Activated naive CD4-positive, alpha-beta T cell treated with anti-CD3 and anti-CD28 coated beads, Interleukin-2, amount 10 ng/mL, durations not matched to agents 5 hours and 36 hours (primary cell): ENCODE results near the gene CAPN5. TPM values are rescaled to one million over a fixed set of nuclear protein-coding genes. Genes with fewer than 3 reads are reported as not detected.

Source experiments
- total RNA-seq, 2 experiments: library from RNA; stranded (reverse); gene quantifications; one replicate each; pipeline ENCODE4 v1.2.3, GENCODE V29; 2021

Gene CAPN5
- total RNA-seq: 1 to 10 TPM; 2.8 to 3.7 TPM

DNA sequence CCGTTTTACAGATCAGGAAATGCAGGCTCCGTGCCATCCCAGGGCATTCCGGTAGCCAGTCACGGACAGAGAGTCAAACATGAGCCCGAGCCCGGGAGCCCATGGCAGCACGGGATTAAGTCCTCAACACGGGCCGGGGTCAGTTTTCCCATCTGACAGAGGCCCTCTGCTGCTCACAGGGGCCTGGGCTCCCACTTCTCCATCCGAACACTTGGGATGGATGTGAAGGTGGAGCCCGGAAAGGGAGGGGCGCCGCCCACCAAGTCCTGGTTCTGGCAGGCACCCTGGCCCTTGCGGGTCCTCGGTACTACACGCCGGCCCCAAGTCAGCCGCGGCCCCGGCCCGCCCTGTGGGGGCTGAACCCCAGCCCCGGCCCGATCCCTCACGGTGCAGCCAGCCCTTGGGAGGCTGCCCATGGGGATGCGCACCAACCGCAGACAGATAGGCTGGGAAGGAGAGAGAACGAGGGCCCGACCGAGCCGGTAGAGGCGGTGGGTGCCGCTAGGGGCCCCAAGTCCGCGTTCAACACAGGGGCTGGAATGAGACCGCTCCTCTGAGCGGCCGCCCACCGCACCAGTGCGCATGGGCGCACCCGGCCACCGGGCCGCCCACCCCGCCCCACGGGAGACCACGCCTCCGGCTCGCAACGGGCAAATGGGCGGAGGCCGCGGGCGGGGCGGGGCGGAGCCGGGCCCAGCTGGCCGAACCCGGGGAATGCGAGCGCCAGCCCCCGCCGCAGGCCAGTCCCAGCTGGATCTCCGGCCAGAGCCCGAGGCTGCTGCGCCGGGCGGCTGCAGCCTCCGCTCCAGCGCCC, at the start of gene CAPN5:
Gene CAPN5 (plus strand): TSS at position 743 of the 814 bp plus-strand sequence. CDS start 17,916 bp downstream, outside the sequence.

DNA sequence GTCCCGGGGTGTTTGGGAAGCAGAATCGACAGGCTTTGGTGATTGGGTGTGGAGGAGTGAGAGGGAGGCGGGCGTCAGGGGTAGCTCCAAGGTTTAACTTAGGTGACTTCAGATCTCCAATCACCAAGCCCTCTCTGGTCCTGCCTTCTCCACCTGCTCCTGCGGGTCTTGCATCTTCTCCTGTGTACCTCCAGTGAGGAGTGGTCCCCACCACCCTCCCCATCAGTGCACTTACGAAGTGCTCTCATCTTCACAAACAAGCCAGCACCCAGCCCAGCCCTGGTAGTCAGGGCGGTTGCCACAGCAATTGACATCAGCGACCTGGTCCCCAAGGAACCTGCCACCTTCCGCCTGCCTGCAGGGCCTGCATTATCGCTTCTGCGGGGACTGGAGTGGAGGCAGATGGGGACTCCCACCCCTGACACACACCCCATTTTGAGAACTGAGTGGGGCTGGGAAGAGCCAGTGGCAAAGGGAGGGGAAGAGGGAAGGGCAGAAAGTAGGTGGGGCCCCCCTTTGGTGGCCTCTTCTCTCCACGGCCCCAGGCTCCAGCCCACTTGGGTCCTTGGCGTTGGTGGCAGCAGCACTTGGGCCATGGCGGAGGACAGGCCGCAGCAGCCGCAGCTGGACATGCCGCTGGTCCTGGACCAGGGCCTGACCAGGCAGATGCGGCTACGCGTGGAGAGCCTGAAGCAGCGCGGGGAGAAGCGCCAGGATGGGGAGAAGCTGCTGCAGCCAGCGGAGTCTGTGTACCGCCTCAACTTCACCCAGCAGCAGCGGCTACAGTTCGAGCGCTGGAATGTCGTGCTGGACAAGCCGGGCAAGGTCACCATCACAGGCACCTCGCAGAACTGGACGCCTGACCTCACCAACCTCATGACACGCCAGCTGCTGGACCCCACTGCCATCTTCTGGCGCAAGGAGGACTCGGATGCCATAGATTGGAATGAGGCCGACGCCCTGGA, 35.8 kb downstream of the CAPN5 start, which contains the start of gene OMP:
Gene OMP (plus strand): TSS at position 595 of the 965 bp plus-strand sequence. CDS start 0 bp downstream, at position 595.

DNA sequence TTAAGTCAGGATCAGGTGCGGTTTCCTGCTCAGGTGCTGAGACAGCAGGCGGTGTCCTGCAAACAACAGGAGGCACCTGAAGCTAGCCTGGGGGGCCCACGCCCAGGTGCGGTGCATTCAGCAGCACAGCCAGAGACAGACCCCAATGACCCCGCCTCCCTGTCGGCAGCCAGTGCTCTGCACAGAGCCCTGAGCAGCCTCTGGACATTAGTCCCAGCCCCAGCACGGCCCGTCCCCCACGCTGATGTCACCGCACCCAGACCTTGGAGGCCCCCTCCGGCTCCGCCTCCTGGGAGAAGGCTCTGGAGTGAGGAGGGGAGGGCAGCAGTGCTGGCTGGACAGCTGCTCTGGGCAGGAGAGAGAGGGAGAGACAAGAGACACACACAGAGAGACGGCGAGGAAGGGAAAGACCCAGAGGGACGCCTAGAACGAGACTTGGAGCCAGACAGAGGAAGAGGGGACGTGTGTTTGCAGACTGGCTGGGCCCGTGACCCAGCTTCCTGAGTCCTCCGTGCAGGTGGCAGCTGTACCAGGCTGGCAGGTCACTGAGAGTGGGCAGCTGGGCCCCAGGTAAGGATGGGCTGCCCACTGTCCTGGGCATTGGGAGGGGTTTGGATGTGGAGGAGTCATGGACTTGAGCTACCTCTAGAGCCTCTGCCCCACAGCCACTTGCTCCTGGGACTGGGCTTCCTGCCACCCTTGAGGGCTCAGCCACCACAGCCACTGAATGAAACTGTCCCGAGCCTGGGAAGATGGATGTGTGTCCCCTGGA, 61.3 kb downstream of the CAPN5 start, which contains the start of gene MYO7A:
Gene MYO7A (plus strand): TSS at position 327 of the 772 bp plus-strand sequence. CDS start 2,389 bp downstream, outside the sequence.

Other genes with a start within 250 kb of the CAPN5 start
- gene ACER3, start 206.1 kb upstream of the CAPN5 start, total RNA-seq: 10 to 100 TPM in 1 of 2 experiments, 1 to 10 TPM in 1; 9.7 to 10.1 TPM
- gene B3GNT6, start 32.6 kb upstream of the CAPN5 start, total RNA-seq: not detected
- not detected for gene OMP, start 35.9 kb downstream of the CAPN5 start, total RNA-seq
- not detected for gene MYO7A, start 61.3 kb downstream of the CAPN5 start, total RNA-seq
- not detected for gene GDPD4, start 234.7 kb downstream of the CAPN5 start, total RNA-seq